ENCODE results near the gene RAB36.

Gene RAB36

DNA sequence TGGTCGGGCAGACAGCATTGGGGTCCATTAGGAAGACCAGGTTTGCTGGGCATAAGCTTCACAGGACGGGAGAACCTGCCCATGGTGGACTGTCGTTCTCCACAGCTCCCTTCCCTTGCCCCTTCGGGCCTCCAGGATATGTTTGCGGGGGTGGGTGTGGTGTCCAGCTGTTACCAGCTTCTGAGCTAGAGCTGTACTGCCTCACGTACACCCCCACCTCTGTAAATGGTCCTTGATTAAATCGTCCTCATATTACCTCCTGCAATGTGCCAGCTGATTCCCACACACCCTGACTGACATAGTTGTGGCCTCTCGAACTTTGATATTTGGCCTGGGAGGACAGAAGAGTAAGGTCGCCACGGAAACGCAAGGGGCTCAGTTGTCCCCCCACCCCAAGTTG lies 18.8 kb downstream of the RAB36 start:
- no peak overlapping the region for H3K4me3 ChIP-seq (ENCODE audit: low read length)
- DNase-seq (ENCODE audit: low read depth): no peak
- TF ChIP-seq, protein P1, sequence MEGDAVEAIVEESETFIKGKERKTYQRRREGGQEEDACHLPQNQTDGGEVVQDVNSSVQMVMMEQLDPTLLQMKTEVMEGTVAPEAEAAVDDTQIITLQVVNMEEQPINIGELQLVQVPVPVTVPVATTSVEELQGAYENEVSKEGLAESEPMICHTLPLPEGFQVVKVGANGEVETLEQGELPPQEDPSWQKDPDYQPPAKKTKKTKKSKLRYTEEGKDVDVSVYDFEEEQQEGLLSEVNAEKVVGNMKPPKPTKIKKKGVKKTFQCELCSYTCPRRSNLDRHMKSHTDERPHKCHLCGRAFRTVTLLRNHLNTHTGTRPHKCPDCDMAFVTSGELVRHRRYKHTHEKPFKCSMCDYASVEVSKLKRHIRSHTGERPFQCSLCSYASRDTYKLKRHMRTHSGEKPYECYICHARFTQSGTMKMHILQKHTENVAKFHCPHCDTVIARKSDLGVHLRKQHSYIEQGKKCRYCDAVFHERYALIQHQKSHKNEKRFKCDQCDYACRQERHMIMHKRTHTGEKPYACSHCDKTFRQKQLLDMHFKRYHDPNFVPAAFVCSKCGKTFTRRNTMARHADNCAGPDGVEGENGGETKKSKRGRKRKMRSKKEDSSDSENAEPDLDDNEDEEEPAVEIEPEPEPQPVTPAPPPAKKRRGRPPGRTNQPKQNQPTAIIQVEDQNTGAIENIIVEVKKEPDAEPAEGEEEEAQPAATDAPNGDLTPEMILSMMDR (conservative IDR thresholded peaks at IDR 0.05; ENCODE audit: low read length): no peak

DNA sequence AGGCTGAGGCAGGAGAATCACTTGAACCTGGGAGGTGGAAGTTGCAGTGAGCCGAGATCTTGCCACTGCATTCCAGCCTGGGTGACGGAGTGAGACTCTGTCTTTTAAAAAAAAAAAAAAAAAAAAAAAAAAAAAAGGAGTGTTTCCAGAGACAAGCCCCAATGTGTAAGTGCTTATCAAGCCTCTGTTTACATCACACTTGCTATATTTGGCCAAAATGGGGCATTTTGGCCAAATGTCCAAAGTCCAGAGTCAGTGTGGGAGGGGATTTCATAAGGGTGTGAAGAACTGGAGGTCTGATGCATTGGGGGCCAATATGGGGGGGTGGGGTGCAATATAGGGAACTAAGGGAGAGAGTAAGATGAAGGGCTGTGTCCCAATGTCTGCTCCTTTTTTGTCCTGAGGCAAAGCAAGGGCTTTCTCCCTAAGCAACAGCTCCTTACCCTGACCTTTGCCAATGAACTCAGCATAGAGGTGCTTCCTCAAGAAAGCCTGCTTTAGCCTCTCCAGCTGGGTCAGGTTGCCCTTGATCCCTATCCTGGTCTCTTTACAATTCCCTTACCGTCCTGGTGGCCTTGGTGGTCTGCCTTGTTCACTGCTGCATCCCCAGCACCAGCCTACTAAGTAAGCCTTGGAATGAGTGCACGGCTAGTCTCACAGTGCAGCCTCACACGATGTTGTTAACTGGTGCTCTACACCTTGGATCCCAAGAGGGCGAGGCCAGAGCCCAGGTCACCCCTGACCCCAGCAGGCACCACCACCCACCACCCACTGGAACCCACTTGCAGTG lies 21.0 kb downstream of the RAB36 start:
- no peak overlapping the region for H3K4me3 ChIP-seq (ENCODE audit: low read length)
- no peak for DNase-seq (ENCODE audit: low read depth)
- TF ChIP-seq, protein P1 (conservative IDR thresholded peaks at IDR 0.05; ENCODE audit: low read length): no peak

DNA sequence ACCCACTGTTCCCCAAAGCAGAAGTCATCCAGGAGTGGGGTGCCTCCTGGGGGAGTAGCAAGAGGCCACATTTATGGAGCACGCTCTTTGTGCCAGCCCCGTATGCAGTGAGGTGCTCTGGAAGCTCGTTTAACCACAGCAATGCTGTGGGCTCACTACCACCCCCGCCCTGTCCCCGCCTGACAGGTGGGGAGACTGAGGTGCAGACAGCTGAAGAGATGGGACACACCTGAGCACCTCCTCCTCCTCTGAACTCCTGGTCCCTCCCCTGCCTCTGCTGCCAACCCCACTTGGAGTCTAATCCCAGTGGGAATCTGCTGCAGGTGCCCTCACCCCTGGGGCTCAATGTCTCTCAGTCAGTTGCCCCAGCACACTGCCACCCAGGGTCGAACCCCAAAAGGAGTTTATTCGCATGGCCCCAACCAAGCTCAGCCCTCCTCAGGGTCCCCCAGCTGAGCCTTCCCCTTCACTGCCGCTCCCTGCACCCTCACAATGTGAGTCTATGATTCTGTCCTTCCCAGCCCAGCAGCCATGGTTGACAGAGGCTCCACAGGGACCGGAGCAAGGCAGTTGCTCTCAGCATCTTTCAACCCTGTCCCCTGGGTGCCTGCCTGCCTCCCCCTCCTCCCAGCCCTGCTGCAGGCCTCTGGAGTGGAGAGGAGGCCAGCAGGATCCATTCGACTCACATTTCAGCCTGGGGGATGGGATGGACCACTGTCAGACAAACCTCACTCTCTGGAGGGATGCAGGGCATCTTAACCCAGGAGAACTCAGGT lies 21.8 kb downstream of the RAB36 start:
- no peak overlapping the region for H3K4me3 ChIP-seq (ENCODE audit: low read length)
- DNase-seq (ENCODE audit: low read depth): no peak
- TF ChIP-seq, protein P1 (conservative IDR thresholded peaks at IDR 0.05; ENCODE audit: low read length): no peak

DNA sequence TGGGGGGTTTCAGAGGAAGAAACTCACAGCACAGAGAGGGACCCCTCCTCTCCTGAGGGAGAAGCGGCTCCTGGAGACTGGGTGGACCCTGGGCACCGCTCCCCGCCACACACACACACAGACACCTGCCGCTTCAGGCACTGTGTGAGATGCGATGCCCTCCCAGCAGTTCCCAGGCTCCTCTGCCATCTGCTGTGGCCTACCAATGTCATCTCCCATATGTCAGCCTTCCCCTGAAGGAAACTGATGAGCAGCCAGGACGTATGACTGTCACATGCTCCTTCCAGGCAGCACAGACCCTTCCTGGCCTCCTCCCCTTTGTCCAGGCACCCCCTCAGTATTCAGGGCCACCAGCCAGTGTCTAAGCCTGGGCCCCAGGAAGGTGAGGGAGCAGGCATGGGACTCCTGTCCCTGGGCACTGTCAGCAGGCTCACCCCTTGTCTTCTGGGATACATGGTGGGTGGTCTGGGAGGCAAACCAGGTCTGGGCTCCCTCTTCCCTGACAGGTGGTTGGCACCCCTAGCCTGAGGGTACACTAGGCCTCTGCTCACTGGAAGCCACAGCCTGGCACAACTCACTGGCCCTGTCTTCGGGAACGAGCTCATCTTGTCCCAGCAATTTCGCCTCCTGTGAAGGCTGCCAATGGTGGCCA lies 23.2 kb downstream of the RAB36 start:
- no peak for DNase-seq (ENCODE audit: low read depth)
- TF ChIP-seq, protein P1 (conservative IDR thresholded peaks at IDR 0.05; ENCODE audit: low read length): no peak

DNA sequence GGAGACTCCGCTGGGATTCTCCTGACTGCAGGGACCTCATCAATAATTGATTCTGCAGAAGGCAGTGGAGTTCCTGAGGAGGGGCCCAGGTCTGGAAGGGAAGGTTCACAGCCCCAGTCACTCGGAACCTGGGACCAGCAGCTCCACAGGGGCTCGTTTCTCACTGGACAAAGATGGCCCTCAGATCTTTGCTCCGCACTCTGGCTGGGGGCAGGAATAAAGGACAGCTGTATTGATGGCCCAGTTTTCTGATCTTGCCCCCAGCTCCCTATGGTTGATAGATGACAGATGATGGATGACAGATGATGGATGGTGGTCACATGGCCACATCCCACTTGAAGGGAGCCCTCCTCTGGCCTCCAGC lies 23.7 kb downstream of the RAB36 start:
- TF ChIP-seq, protein P1 (conservative IDR thresholded peaks at IDR 0.05; ENCODE audit: low read length): no peak
- DNase-seq (ENCODE audit: low read depth): no peak
- H3K4me3 ChIP-seq (ENCODE audit: low read length): no peak overlapping the region

More for the DNA sequence above, 23.2 kb downstream of the RAB36 start:
- no peak overlapping the region for H3K4me3 ChIP-seq (ENCODE audit: low read length)

DNA sequence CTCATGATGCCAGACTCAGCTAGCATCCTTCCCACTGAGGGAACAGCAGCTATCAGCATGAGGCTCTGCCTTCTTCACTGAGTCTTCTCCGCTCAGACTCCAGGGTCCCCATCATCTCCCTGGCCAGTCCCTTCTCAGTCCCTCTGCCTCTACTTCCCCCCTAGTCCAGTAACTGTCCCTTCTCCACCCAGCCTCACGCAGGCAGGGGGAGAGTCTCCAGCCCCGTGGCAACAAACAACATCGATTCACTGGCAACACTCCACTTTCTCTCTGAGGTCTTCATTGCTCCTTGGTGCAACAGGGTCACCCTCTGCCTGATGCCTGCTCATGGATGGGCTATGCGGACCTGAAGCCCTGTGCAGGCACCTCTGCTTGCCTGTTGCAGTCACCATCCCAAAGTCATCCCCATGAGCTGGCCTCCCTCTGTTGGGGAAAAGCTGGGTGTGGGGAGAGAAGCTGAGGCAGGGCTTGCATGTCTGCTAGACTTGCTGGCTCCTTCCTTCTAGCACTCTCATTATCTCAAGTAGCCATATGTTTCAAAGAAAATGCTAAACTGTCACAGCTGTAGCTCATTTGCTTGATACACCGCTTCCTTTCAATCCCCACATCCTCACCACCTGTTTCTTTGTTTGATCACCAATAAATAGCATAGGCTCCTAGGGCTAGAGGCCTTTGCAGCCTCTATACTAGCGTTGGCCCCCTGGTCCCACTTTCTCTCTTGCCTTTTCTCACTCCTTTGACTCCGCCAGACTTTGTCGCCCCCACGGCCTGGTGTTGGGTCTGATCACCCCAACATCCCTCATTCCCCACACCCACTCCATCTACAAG lies 30.8 kb downstream of the RAB36 start:
- no peak for DNase-seq (ENCODE audit: low read depth)
- TF ChIP-seq, protein P1 (conservative IDR thresholded peaks at IDR 0.05; ENCODE audit: low read length): no peak
- no peak overlapping the region for H3K4me3 ChIP-seq (ENCODE audit: low read length)
